IgD-negative memory B cell (primary cell): ENCODE results near the gene CYP2J2. TPM values are rescaled to one million over a fixed set of nuclear protein-coding genes. Genes with fewer than 3 reads are reported as not detected.
"Not testable (repeated sequence)": the region's sequence is repeated elsewhere in the genome, so short reads cannot be mapped to it uniquely, and the experiment has no call there.

Experiments
- H3K27ac Mint-ChIP-seq, 3 donors: one replicate each; pipeline ENCODE4 v1.8.0; 2020 to 2022; ENCODE audit warnings: mild to moderate bottlenecking in 3 of 3, mixed read lengths in 3 of 3, moderate library complexity in 1 of 3
- H3K27me3 Mint-ChIP-seq: one replicate; pipeline ENCODE4 v1.8.0; 2021; ENCODE audit warnings: mixed read lengths
- H3K36me3 Mint-ChIP-seq: one replicate; pipeline ENCODE4 v1.8.0; 2020; ENCODE audit warnings: mild to moderate bottlenecking, mixed read lengths
- H3K4me1 Mint-ChIP-seq, 3 donors: one replicate each; pipeline ENCODE4 v1.8.0; 2020 to 2022; ENCODE audit warnings: mixed read lengths in 3 of 3, mild to moderate bottlenecking in 1 of 3
- H3K4me3 Mint-ChIP-seq, 4 donors: one replicate each; pipeline ENCODE4 v1.8.0; 2020 to 2022; ENCODE audit warnings: mild to moderate bottlenecking in 4 of 4, mixed read lengths in 4 of 4, moderate library complexity in 3 of 4
- H3K9me3 Mint-ChIP-seq, 3 donors: one replicate each; pipeline ENCODE4 v1.8.0; 2020 to 2021; ENCODE audit warnings: mixed read lengths in 3 of 3, mild to moderate bottlenecking in 1 of 3
- polyA plus RNA-seq: library from polyadenylated mRNA; unstranded; fragments of 300-500 nt; fragmentation: Illumina TruSeq; gene quantifications from one replicate; pipeline ENCODE4 v1.2.3, GENCODE V29; 2021

Gene CYP2J2, protein sequence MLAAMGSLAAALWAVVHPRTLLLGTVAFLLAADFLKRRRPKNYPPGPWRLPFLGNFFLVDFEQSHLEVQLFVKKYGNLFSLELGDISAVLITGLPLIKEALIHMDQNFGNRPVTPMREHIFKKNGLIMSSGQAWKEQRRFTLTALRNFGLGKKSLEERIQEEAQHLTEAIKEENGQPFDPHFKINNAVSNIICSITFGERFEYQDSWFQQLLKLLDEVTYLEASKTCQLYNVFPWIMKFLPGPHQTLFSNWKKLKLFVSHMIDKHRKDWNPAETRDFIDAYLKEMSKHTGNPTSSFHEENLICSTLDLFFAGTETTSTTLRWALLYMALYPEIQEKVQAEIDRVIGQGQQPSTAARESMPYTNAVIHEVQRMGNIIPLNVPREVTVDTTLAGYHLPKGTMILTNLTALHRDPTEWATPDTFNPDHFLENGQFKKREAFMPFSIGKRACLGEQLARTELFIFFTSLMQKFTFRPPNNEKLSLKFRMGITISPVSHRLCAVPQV
- 1.0 TPM for polyA plus RNA-seq

DNA sequence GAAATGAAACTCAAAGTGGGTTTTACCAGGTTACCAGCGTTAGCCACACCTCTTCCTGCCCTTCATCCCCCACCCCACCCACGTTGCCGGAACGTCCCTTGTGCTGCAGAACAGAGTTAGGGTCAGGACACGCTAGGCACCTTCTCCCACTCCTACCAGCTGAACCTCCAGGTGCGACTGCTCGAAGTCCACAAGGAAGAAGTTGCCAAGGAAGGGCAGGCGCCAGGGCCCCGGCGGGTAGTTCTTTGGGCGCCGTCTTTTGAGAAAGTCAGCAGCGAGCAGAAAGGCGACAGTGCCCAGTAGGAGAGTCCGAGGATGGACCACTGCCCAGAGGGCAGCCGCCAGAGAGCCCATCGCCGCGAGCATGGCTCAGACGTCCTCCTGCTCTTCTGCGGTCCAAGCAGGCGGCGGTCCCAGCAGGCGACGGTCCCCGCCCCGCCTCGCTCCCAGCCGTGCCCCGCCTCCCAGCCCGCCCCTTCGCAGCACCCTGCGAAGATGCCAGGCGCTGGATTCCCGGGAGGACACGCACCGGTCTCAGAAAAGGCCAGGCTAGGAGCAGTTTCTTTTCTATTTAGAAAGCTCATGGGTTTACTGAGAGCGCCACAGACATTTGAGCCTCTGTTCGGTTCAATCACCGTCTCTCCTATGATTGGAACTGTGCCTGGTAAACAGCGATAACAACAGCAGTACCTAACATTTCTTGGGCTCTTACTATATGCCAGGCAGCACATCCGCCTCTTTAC is at the start of gene CYP2J2:
CYP2J2 (minus strand) TSS at position 393 of the 743 bp plus-strand sequence; CDS start at position 366, 27 bp downstream.
- peaks cover 4 to 16% (median 8%) of the 10 kb centered on the region in 3 donors for H3K4me1 Mint-ChIP-seq
- H3K27ac Mint-ChIP-seq, result peak within 1 kb of the TSS in 1 of 3 donors; percentile 81
- H3K4me3 Mint-ChIP-seq, result peak within 1 kb of the TSS; percentile 91 to 97 (median 92)
- H3K27me3 Mint-ChIP-seq, result peaks cover 6% of the 10 kb centered on the region
- peaks cover 1 to 12% (median 9%) of the 10 kb centered on the region in 3 donors for H3K9me3 Mint-ChIP-seq
- no peaks in the 10 kb centered on the region for H3K36me3 Mint-ChIP-seq

DNA sequence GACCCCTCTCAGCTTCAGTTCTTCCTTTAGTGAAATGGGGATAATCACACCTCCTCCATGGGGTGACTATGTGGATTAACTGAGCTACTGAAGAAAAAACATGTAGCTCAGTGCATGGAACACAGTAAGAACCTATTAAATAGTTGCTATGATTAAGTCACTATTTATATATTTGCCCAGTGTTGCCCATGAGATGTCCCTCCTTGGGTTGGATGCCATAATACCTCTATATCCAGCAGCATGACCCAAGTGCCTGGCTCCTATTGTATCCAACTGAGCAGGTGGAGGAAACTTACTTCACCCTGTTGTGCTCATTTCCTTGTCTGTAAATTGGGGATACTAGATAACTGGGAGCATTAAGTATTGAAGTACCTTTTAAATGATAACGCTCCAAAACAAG is 47.1 kb upstream of the CYP2J2 start:
- Mint-ChIP-seq H3K27me3 (peaks cover 19% of the 10 kb centered on the region), H3K4me3 (peak overlapping the region in 1 of 4 donors; percentile 60), H3K27ac (no peak overlapping the region), H3K4me1 (peaks cover 2 to 7% (median 4%) of the 10 kb centered on the region in 3 donors), H3K9me3 (no peaks in the 10 kb centered on the region), H3K36me3 (no peaks in the 10 kb centered on the region)

DNA sequence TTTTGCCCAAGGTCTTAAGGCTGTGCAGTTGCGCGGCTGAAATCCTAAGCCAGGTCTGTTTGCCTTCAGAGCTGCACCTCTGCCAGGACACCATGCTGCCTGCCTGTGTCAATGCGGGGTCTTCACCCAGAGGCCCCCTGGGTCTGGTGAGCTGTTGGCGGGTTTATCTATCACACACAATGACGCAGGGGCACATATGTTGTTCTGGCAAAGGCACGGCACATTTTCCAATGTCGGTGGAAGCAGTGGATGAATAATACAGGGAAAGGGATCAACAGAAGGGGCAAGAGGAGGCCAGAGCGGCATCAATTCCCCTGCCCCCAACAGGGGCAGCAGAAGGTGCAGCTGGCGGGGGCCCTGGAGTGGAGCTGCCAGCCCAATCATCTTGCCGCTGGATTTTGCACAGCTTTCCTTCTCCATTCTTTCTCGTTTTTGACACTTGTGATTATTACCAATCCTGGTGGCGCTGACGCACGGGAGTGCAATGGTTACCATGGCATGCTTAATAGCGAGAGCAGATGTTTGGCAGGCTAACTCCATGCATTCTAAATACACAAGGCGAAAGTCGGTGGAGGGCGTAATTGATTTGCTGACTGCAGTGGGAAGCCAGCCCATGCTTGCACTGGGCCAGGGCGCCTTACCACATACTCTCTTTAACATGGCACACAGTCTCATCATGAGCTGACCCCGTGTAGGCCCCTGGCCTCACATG is 45.8 kb upstream of the CYP2J2 start:
- Mint-ChIP-seq H3K4me1 (peaks cover 2 to 7% (median 4%) of the 10 kb centered on the region in 3 donors), H3K9me3 (no peaks in the 10 kb centered on the region), H3K36me3 (no peaks in the 10 kb centered on the region), H3K4me3 (no peak overlapping the region), H3K27me3 (peaks cover 20% of the 10 kb centered on the region), H3K27ac (no peak overlapping the region)

DNA sequence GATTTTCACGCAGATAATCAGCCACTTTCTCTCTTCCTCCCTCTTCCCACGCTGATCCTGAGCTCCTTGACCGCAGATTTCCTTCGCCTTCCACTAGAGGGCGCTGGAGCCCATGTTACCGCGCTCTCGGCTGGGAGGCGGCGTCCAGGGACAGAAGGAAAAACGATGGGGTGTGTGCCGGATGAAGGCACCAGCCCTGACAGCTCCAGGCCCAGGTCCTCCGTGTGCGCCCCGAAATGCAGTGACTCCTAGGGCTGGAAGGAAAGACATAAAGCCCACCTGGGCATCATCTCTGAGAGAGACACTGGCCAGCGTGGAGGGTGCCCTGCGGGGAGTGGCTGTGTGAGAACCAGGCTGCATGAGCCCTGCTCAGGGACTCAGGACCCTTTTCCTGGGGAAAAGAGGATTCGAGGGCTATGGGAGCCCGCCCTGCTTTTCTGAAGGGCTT is 44.9 kb upstream of the CYP2J2 start:
- Mint-ChIP-seq H3K27me3 (peaks cover 18% of the 10 kb centered on the region), H3K4me3 (no peak overlapping the region), H3K27ac (no peak overlapping the region), H3K36me3 (no peaks in the 10 kb centered on the region), H3K9me3 (no peaks in the 10 kb centered on the region), H3K4me1 (peaks cover 2 to 4% (median 4%) of the 10 kb centered on the region in 3 donors)

DNA sequence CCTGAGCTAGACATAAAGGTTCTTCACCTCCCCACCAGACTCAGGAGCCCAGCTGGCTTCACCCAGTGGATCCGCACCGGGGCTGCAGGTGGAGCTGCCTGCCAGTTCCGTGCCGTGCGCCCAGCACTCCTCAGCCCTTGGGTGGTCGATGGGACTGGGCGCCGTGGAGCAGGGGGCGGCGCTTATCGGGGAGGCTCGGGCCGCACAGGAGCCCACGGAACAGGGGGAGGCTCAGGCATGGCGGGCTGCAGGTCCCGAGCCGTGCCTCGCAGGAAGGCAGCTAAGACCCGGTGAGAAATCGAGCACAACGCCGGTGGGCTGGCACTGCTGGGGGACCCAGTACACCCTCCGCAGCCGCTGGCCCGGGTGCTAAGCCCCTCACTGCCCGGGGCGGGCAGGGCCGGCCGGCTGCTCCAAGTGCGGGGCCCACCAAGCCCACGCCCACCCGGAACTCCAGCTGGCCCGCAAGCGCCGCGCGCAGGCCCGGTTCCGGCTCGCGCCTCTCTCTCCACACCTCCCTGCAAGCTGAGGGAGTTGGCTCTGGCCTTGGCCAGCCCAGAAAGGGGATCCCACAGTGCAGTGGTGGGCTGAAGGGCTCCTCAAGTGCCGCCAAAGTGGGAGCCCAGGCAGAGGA is 43.1 kb upstream of the CYP2J2 start:
- peaks cover 15% of the 10 kb centered on the region for H3K27me3 Mint-ChIP-seq
- not testable (repeated sequence) for H3K9me3 Mint-ChIP-seq, H3K27ac Mint-ChIP-seq, H3K4me3 Mint-ChIP-seq, H3K4me1 Mint-ChIP-seq, H3K36me3 Mint-ChIP-seq

DNA sequence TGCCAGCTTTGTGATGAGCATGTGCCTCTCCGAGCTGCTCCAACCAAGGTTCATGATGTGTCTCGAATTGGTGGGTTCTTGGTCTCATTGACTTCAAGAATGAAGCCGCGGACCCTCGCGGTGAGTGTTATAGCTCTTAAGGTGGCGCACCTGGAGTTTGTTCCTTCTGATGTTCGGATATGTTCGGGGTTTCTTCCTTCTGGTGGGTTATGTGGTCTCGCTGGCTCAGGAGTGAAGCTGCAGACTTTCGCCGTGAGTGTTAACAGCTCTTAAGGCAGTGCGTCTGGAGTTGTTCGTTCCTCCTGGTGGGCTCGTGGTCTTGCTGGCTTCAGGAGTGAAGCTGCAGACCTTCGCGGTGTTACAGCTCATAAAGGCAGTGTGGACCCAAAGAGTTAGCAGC is 42.2 kb upstream of the CYP2J2 start:
- not testable (repeated sequence) for H3K4me1 Mint-ChIP-seq, H3K9me3 Mint-ChIP-seq, H3K4me3 Mint-ChIP-seq, H3K27ac Mint-ChIP-seq, H3K36me3 Mint-ChIP-seq
- H3K27me3 Mint-ChIP-seq, result peaks cover 15% of the 10 kb centered on the region

DNA sequence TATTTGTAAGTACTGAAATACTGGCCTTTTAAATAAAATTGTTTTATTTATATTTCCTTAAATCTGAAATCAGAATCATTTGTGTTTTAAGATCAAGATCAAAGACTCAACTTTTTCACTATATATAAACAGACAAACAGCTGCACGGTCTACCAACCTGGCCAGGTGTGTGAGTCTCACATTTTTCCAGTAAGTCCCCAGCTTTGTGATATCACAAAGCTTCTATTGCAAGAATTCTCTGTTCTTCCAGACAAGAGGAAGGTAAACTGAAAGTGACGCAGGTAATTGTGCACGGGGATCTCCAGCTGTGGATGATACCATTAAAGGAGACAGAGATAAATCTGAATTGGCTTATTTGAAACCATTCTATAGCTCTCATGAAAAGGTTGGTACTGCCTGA is 41.2 kb upstream of the CYP2J2 start:
- H3K4me3 Mint-ChIP-seq, result no peak overlapping the region
- no peak overlapping the region for H3K27ac Mint-ChIP-seq
- H3K4me1 Mint-ChIP-seq, result peaks cover 2 to 4% (median 4%) of the 10 kb centered on the region in 3 donors
- no peaks in the 10 kb centered on the region for H3K9me3 Mint-ChIP-seq
- peaks cover 14% of the 10 kb centered on the region for H3K27me3 Mint-ChIP-seq
- H3K36me3 Mint-ChIP-seq, result peaks cover 2% of the 10 kb centered on the region

DNA sequence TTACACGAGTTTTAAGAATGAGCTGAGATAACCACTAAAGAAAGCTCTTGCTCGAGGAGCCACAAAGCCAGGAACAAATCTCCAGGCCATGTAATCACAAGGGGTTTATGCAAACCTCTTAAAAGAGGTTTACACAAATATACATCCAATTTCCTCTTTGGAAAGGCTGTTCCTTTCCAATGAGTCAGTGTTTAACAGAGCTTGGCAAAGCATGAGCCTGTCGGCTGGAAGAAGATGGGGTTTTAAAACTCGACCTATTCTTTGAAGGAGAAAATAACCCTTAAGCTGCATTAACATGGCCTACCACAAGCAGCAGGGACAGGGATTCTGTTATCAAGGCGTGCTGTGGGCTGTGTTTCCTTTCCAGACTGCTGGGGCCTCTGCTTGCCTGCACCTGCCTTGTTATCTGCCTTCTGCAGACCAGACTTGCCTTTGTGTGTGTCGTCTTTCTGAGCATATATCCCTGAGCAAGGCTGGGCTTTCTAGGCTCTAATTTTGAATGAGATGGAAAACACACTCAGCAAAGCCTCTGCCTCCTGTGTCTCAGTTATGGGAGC is 40.6 kb upstream of the CYP2J2 start:
- H3K4me3 Mint-ChIP-seq, result no peak overlapping the region
- peaks cover 10% of the 10 kb centered on the region for H3K27me3 Mint-ChIP-seq
- peaks cover 2 to 4% (median 4%) of the 10 kb centered on the region in 3 donors for H3K4me1 Mint-ChIP-seq
- peaks cover 2% of the 10 kb centered on the region for H3K36me3 Mint-ChIP-seq
- H3K9me3 Mint-ChIP-seq, result no peaks in the 10 kb centered on the region
- H3K27ac Mint-ChIP-seq, result no peak overlapping the region

DNA sequence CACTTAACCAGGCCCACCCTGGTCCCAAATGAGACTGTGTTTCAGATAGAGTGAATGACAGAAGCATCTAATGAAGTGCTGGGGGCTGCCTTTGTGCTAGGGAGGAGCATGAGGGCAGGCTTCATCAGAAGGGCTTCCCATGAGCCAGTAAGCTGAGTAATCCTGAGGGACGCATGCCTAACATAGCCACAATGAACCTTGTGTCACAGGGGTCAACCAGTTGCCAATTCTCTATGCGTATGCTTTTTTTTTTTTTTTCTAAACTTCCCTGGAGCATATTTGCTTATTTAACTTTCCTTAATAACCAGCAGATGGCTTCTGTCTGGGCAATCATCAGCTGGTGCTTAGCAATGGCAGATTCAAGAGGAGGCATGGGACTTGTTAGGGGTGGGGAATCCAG is 25.5 kb upstream of the CYP2J2 start:
- Mint-ChIP-seq H3K4me3 (no peak overlapping the region), H3K4me1 (no peaks in the 10 kb centered on the region), H3K9me3 (no peaks in the 10 kb centered on the region), H3K27ac (no peak overlapping the region), H3K36me3 (no peaks in the 10 kb centered on the region), H3K27me3 (peaks cover 4% of the 10 kb centered on the region)

DNA sequence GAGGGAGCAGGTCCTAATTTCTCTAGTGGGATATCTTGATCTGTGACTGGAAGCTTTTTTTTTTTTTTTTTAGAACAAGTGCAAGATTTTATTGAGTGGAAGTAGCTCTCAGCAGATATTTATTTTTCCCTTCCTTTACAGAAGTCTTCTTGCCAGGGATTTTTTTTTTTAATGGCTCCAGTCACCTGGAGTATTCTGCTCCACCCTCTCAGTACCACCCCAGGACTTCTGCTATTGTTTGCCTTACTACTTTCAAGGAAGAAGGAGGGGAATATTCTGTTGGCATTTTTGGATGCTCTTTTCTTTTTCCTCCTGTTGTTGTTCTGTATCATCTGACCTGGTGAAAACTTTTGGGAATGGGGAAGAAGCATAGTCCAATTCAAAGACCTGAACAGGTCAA is 23.1 kb upstream of the CYP2J2 start:
- Mint-ChIP-seq H3K4me3 (no peak overlapping the region), H3K27ac (no peak overlapping the region), H3K9me3 (no peaks in the 10 kb centered on the region), H3K27me3 (peaks cover 4% of the 10 kb centered on the region), H3K36me3 (no peaks in the 10 kb centered on the region), H3K4me1 (no peaks in the 10 kb centered on the region)

DNA sequence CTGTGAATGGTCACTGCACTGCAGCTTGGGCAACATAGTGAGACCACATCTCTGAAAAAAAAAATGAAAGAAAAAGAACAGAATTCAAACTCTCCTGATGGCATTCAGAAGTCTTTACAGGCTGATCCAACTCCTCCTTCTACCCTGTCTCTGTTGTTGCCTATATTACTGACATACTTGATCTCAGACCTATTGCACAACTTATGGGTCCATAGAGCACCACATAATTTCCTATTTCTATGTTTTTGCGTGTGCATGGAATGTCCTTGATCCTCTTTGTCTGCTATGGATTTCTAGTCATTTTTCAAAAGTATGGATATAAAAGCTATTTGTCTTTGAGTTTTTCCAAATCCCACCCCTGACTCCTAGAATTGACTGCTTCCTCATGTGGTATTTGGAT is 22.4 kb upstream of the CYP2J2 start:
- no peaks in the 10 kb centered on the region for H3K36me3 Mint-ChIP-seq
- peaks cover 4% of the 10 kb centered on the region for H3K27me3 Mint-ChIP-seq
- no peak overlapping the region for H3K27ac Mint-ChIP-seq

DNA sequence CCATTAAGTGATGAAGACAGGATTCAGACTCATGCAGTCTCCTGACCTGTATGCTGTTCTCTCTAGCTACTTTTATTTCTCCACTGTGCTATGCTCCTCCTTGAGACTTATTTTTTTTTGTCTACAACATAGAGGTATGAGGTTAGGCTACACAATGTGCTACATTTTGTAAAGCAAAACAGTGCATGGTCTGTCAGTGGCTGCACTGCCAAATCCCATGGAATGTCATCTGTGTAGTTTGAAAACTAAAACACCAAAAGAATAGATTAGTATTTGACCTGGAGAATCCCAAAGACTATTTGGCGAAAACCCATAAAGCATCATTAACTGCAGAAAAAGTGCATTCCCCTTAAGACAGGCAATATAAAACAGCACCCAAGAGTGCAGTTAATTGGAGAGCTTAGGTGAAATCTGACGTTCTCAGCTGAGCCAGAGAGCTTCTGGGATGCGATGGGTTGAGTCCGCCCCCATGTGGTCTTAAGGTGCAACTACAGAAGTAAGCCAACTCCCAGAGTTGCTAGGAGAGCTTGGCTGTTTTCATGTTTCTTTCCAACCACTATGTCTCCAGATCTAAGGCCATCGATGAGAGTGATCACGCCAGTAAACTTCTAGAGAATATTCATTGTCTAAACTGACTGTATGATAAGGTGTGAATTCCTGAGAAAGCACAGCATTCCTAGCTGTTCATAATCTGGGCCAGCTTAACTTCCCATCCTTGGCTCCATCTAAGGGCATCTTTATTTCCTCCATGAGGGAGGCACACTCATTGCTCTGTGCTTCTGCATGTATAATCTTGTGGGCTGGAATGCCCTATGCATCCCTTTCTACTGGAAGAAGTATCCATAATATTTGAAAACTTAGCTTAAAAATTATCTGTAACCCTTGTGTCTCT is 20.7 kb upstream of the CYP2J2 start:
- no peaks in the 10 kb centered on the region for H3K36me3 Mint-ChIP-seq

More for the DNA sequence above, 22.4 kb upstream of the CYP2J2 start:
- Mint-ChIP-seq H3K9me3 (no peaks in the 10 kb centered on the region), H3K4me1 (no peaks in the 10 kb centered on the region), H3K4me3 (no peak overlapping the region)

DNA sequence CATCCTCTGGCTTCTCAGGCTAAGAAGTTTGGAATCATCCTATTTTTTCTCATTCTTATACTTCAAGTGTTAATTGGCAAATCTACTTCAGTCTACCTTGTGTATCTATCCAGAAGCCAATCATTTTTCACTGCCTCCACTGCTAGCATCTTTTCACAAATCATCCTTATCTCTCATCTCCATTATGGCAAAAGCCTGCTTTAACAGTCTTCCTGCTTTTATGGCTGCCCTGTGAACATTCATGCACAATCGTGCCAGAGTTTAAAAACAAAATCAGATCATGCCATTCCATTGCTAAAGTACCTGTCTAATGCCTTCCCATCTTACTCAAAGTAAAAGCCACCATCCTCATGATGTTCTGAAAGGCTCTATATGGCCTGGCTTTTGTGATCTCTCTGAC is 19.2 kb upstream of the CYP2J2 start:
- Mint-ChIP-seq H3K27me3 (peaks cover 4% of the 10 kb centered on the region), H3K27ac (no peak overlapping the region), H3K4me3 (no peak overlapping the region), H3K4me1 (no peaks in the 10 kb centered on the region), H3K36me3 (no peaks in the 10 kb centered on the region), H3K9me3 (no peaks in the 10 kb centered on the region)

More for the DNA sequence above, 20.7 kb upstream of the CYP2J2 start:
- Mint-ChIP-seq H3K9me3 (no peaks in the 10 kb centered on the region), H3K27me3 (peaks cover 4% of the 10 kb centered on the region), H3K4me1 (no peaks in the 10 kb centered on the region), H3K27ac (no peak overlapping the region), H3K4me3 (no peak overlapping the region)
